A549 (cell line): ENCODE data around the gene SND1. TPM values are rescaled to one million over a fixed set of nuclear protein-coding genes. Genes with fewer than 3 reads are reported as not detected.

Experiments used
- ATAC-seq, 2 experiments: fragments of 200-7000 bp in 1 of 2; fragments of >200 bp in 1 of 2; cut with Nextera tagmentation in 1 of 2; cut with Tn5 transposase in 1 of 2; 3 replicates each; pipeline versions ENCODE4 v1.8.0 to v1.9.1; 2018 to 2020; ENCODE audit warnings: mild to moderate bottlenecking in 1 of 2, moderate library complexity in 1 of 2
- CTCF ChIA-PET: fragments of 300-600 bp; sonication (Branson Sonifier 250); formaldehyde crosslinking; extraction: SDS; loops from one replicate; lab custom pipeline; 2021; ENCODE audit warnings: antibody characterized with exemption, inconsistent platforms; lab: Yijun Ruan, JAX
- POLR2A ChIA-PET: fragments of 350-600 bp; formaldehyde crosslinking; extraction: SDS; loops from one replicate; lab custom pipeline; 2021; ENCODE audit warnings: antibody characterized with exemption, inconsistent platforms; lab: Yijun Ruan, JAX
- DNase-seq, 2 experiments: peaks; one replicate each; pipeline versions ENCODE4 v3.0.0 to v3.0.0-alpha.2; 2011 to 2016; ENCODE audit warnings: low read depth in 1 of 2, low spot score in 1 of 2
- FAIRE-seq: peaks from 2 replicates; lab custom pipeline; 2011; peaks lifted over from hg19 to GRCh38; lab: Jason Lieb, UNC
- H3K27ac ChIP-seq, 2 experiments: fragments of >200 bp; sonication (Bioruptor Twin); formaldehyde crosslinking; 3 replicates each; pipeline ENCODE4 v1.5.1; 2016 to 2017
- H3K4me1 ChIP-seq: fragments of >200 bp; sonication (Bioruptor Twin); formaldehyde crosslinking; 3 replicates; pipeline ENCODE4 v1.6.1; 2016
- H3K4me2 ChIP-seq: fragments of >200 bp; sonication (Bioruptor Twin); formaldehyde crosslinking; 3 replicates; pipeline ENCODE4 v1.6.1; 2016
- H3K4me3 ChIP-seq: fragments of >200 bp; sonication (Bioruptor Twin); formaldehyde crosslinking; 3 replicates; pipeline ENCODE4 v1.5.1; 2016
- H3K9me3 ChIP-seq: fragments of >200 bp; sonication (Bioruptor Twin); formaldehyde crosslinking; 3 replicates; pipeline ENCODE4 v1.6.1; 2016
- ATOH8 ChIP-seq: fragments of 250-450 bp; sonication (Bioruptor Pico); IDR thresholded peaks from 2 replicates; pipeline ENCODE4 v1.5.0; 2020; ENCODE audit warnings: low read depth, mild to moderate bottlenecking, moderate library complexity
- CEBPB ChIP-seq, 2 experiments: fragments of >200 bp in 1 of 2; sonication (Bioruptor Twin) in 1 of 2; formaldehyde crosslinking in 1 of 2; IDR thresholded peaks; 2 replicates each; pipeline ENCODE4 v1.6.1; 2012 to 2016
- E2F6 ChIP-seq: IDR thresholded peaks from 2 replicates; pipeline ENCODE4 v1.6.1; 2012; ENCODE audit warnings: low read depth, borderline replicate concordance
- EHMT2 ChIP-seq: fragments of 200-600 bp; sonication (generic); IDR thresholded peaks from 2 replicates; pipeline ENCODE4 v1.6.1; 2016; ENCODE audit warnings: antibody characterized with exemption, low read depth, mild to moderate bottlenecking, moderate library complexity
- EP300 ChIP-seq, 2 experiments: fragments of >200 bp; sonication (Bioruptor Twin); formaldehyde crosslinking; IDR thresholded peaks; 2 replicates in 1 of 2; 3 replicates in 1 of 2; pipeline ENCODE4 v1.6.1; 2016 to 2017
- FOSB ChIP-seq: fragments of 250-450 bp; sonication (Bioruptor Pico); IDR thresholded peaks from 2 replicates; pipeline ENCODE4 v1.5.0; 2020; ENCODE audit warnings: mild to moderate bottlenecking, moderate library complexity
- HES2 ChIP-seq: fragments of >200 bp; sonication (Bioruptor Twin); formaldehyde crosslinking; IDR thresholded peaks from 2 replicates; pipeline ENCODE4 v1.6.1; 2016
- HMGXB4 ChIP-seq: fragments of 250-450 bp; sonication (Bioruptor Pico); IDR thresholded peaks from 2 replicates; pipeline ENCODE4 v1.5.0; 2021; ENCODE audit warnings: mild to moderate bottlenecking, moderate library complexity, borderline replicate concordance
- HOXA7 ChIP-seq: fragments of 250-450 bp; sonication (Bioruptor Pico); IDR thresholded peaks from 2 replicates; pipeline ENCODE4 v1.5.0; 2020; ENCODE audit warnings: mild to moderate bottlenecking, moderate library complexity
- HOXB13 ChIP-seq: fragments of 250-450 bp; sonication (Bioruptor Pico); IDR thresholded peaks from 2 replicates; pipeline ENCODE4 v1.5.0; 2020; ENCODE audit warnings: low read depth, mild to moderate bottlenecking, moderate library complexity
- HOXB5 ChIP-seq: fragments of 250-450 bp; sonication (Bioruptor Pico); IDR thresholded peaks from 2 replicates; pipeline ENCODE4 v1.5.0; 2020; ENCODE audit warnings: mild to moderate bottlenecking, moderate library complexity
- MAFK ChIP-seq: fragments of 450-650 bp; IDR thresholded peaks from 2 replicates; pipeline ENCODE4 v1.6.1; 2014; ENCODE audit not compliant: partially characterized antibody
- MAZ ChIP-seq: fragments of 150-350 bp; IDR thresholded peaks from 2 replicates; pipeline ENCODE4 v1.6.1; 2014; ENCODE audit warnings: antibody characterized with exemption, low read depth, low read length, borderline replicate concordance
- NPAS2 ChIP-seq: fragments of 250-450 bp; sonication (Bioruptor Pico); IDR thresholded peaks from 2 replicates; pipeline ENCODE4 v1.8.0; 2022; ENCODE audit warnings: mild to moderate bottlenecking, moderate library complexity, borderline replicate concordance
- PBX3 ChIP-seq: IDR thresholded peaks from 2 replicates; pipeline ENCODE4 v1.6.1; 2012
- RCOR1 ChIP-seq: fragments of 150-350 bp; IDR thresholded peaks from 2 replicates; pipeline ENCODE4 v1.6.1; 2014; ENCODE audit warnings: antibody characterized with exemption, low read length, low read depth
- RNF2 ChIP-seq: fragments of 200-600 bp; sonication (generic); IDR thresholded peaks from 2 replicates; pipeline ENCODE4 v1.6.1; 2016; ENCODE audit warnings: low read depth, mild to moderate bottlenecking, antibody characterized with exemption, moderate library complexity, borderline replicate concordance
- SREBF2 ChIP-seq: fragments of 450-650 bp; IDR thresholded peaks from 2 replicates; pipeline ENCODE4 v1.6.1; 2014; ENCODE audit warnings: mild to moderate bottlenecking, moderate library complexity
- TFCP2L1 ChIP-seq: fragments of 250-450 bp; sonication (Bioruptor Pico); IDR thresholded peaks from 2 replicates; pipeline ENCODE4 v1.5.0; 2021; ENCODE audit warnings: mild to moderate bottlenecking
- ZFP36 ChIP-seq: fragments of 450-650 bp; IDR thresholded peaks from 2 replicates; pipeline ENCODE4 v1.6.1; 2014; ENCODE audit warnings: borderline replicate concordance; ENCODE audit not compliant: partially characterized antibody
- ZSCAN20 ChIP-seq: fragments of 250-450 bp; sonication (Bioruptor Pico); IDR thresholded peaks from 2 replicates; pipeline ENCODE4 v1.8.0; 2022; ENCODE audit warnings: mild to moderate bottlenecking, moderate library complexity
- WGBS: methylation state at CpG from one replicate; pipeline ENCODE4 v1.1.6; 2017; ENCODE audit errors: missing lambda C conversion rate; 5-methylcytosine and 5-hydroxymethylcytosine counted together
- polyA plus RNA-seq, 4 experiments: library from polyadenylated mRNA; depleted of rRNA in 3 of 4; stranded (reverse); fragments of >200 nt; fragmentation: RNase III in 1 of 4; extraction: RNeasy Plus Mini Kit Qiagen cat#74134 plus additional on column Dnase treatment in 1 of 4; gene quantifications; 2 replicates in 3 of 4; 3 replicates in 1 of 4; pipeline ENCODE4 v1.2.3, GENCODE V29; 2011 to 2017

The SND1 gene
- polyA plus RNA-seq, 2 of the 4 experiments (the other 2 are of a cell fraction): 102 to 138 TPM

- POLR2A ChIA-PET: no interaction called here
- peaks cover 26% of the 10 kb centered on the region for H3K4me1 ChIP-seq
- H3K4me3 ChIP-seq: no peak overlapping the region
- no peak overlapping the region for H3K27ac ChIP-seq
- TF ChIP-seq TFCP2L1 (CRISPR knock-in tag) (no peak), RNF2 (no peak), FOSB (CRISPR knock-in tag) (no peak), PBX3 (no peak), HMGXB4 (no peak), HOXB13 (CRISPR knock-in tag) (no peak), MAFK (no peak), ZSCAN20 (CRISPR knock-in tag) (no peak), E2F6 (no peak), MAZ (no peak), HOXB5 (no peak), EHMT2 (no peak), ATOH8 (CRISPR knock-in tag) (no peak), HOXA7 (CRISPR knock-in tag) (no peak), SREBF2 (no peak), ZFP36 (no peak), EP300 (IDR thresholded peaks at IDR 0.05) (no peak)
- TF ChIP-seq, all 56 proteins: peak for 0
- no peak for ATAC-seq
- 81% methylated on average over 6 of the region's 6 CpGs for WGBS
- no peak for FAIRE-seq
- CTCF ChIA-PET: no interaction called here
- no peak overlapping the region for H3K4me2 ChIP-seq
- H3K9me3 ChIP-seq: no peaks in the 10 kb centered on the region
- DNase-seq: no peak
Observed at GRCh38 chr7:128017460-128017859, 365.5 kb downstream of the SND1 start.

GRCh38 chr7:128017862-128018845 is 366.2 kb downstream of the SND1 start:
- CTCF ChIA-PET: no interaction called here
- DNase-seq: no peak

More at GRCh38 chr7:128017862-128018845, 366.2 kb downstream of the SND1 start:
- POLR2A ChIA-PET: no interaction called here
- TF ChIP-seq HES2 (no peak), MAFK (peak; percentile 33), NPAS2 (CRISPR knock-in tag) (no peak), RCOR1 (no peak), CEBPB (IDR thresholded peaks at IDR 0.05) (no peak)
- WGBS: 61% methylated on average over 8 of the region's 8 CpGs
- no peak overlapping the region for H3K27ac ChIP-seq
- peaks cover 33% of the 10 kb centered on the region for H3K4me1 ChIP-seq
- H3K4me2 ChIP-seq: no peak overlapping the region
- FAIRE-seq (no peak), ATAC-seq (peak in 1 of 2 experiments; percentile 27; a peak in 2 of 6 replicates)
- H3K4me3 ChIP-seq: no peak overlapping the region
- H3K9me3 ChIP-seq: no peaks in the 10 kb centered on the region
